Measurements from ENCODE around the gene TMEM204.
"Not testable (repeated sequence)": the region's sequence is repeated elsewhere in the genome, so short reads cannot be mapped to it uniquely, and the experiment has no call there.

TMEM204 gene

DNA sequence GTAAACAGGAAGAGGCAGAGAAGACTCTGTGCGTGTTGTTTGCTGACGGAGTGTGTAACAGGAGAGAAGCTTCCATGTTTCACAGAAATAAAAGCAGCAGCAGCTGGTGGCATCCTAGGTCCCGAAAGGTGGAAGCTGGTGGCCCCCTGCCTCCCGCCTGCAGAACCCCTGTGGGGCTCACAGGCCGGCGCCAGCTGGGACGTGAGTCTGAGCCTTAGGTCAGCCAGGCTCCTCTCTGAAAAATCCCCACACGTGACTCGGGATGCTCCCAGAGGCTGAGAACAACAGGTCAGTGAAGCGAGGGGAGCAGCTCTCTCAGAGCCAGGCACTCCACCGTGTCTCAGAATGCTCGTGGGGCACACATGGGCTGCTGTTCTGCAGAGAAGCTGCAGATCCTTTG lies 27.4 kb downstream of the TMEM204 start:
- DNase-seq: no peak

GRCh38 chr16:1561266-1561665 lies 27.8 kb downstream of the TMEM204 start:
- no peak for DNase-seq

DNA sequence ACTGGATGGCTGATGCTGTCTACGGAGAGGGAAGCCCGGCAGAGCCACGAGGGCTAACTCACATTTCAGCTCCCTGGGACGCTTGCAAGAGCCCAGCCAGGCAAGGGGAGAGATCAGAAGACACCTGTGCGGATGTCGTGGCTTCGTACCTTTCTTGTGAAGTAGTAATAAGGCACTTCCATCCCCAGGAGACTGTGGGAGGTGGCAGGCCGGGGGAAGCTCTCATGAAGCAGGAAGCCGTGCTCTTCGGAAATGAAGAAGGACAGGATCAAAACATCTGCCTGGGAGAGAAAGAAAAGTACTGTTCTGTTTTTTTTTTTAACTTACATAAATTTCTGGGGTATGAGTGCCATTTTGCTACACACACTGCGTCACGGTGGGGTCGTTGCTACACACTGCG lies 28.4 kb downstream of the TMEM204 start:
- no peak for DNase-seq

DNA sequence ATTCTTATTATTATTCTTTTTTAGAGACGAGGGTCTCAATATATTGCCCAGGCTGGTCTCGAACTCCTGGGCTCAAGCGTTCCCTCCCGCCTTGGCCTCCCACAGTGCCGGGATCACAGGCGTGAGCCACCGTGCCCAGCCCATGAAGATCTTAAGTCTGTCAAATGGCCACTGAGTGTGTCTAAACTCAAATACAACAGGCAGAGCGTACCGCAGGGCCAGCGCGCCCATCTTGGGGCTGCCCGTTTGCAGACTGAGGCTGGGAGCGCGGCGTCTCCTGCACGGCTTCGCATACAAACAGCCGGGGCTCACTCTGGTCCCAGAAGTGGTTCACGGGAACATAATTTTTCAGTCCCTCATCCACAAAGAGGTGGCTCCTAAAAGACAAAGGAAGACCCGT lies 30.3 kb downstream of the TMEM204 start:
- no peak for DNase-seq

DNA sequence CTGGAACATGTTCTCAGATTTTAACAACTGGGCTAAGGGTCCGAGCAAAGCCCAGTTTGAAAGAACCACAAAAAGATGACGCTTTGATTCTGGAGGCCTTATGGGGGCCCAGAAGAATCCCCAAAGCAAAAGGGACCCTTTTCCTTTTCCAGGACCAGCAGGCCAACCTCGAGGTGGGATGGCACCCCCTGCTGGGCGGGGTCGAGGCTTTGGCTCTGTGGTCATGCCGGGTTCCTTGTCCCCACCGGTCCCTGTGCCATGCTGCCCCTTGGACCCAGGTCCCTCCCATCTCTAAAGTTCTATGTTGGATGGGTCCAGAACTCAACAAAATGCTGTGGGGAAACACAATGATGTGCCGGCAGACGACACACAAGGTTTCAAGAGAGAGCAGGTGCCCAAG lies 30.9 kb downstream of the TMEM204 start:
- DNase-seq: peak; percentile 40

DNA sequence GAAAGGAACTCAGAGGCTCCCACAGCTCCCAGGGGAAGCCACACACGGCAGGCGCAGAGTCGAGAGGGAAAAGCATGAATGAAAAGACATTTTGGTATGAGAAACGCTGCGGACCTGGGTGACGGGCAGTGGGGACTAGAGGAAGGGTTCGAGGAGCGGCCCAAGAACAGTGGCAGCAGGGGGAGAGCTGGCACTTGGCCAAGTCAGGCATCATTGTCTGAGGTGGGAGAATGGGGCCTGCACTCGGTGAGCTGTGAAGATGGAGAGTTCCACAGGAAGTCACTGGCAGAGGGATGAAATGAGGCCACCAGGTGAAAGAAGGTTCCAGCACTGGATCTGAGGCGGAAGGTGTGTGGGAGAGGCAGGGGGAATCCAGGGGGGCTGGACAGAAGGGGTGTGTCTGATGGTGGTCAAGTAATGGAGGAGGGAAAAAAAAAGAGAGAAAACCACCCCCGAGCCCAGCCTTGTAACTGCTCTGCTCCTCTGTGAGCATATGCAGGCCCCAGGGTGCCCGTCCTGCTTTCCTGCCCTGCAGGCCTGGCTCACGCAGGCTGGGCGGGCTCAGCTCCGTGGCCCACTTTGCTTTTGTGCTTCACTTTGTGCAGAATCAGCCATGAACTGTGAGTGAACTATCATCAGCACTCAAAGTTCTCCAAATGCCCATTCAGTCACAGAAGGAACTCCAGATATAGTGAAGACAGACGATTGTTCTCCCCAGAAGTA lies 31.8 kb downstream of the TMEM204 start:
- DNase-seq: no peak

DNA sequence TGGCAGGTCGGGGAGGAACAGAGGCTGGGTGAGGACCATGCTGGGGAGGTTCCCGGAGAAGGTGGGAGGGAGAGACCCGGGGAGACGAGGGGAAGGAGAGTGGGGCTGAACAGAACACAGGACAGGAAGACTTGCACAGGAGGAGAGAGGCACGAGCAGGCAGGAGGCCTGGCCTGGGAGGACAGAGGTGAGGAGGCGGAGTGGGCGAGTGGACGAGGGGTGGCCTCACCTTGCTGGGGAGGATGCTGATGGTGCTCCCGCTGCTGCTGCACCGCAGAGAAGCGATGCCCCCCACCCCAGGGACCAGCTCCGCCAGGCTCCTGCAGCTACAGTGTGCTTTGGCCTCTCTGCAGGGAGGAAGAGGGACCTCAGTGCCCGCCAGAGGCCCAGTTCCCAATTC lies 34.5 kb downstream of the TMEM204 start:
- no peak for DNase-seq

GRCh38 chr16:1571012-1571671 lies 37.7 kb downstream of the TMEM204 start:
- peak; percentile 27 for DNase-seq

DNA sequence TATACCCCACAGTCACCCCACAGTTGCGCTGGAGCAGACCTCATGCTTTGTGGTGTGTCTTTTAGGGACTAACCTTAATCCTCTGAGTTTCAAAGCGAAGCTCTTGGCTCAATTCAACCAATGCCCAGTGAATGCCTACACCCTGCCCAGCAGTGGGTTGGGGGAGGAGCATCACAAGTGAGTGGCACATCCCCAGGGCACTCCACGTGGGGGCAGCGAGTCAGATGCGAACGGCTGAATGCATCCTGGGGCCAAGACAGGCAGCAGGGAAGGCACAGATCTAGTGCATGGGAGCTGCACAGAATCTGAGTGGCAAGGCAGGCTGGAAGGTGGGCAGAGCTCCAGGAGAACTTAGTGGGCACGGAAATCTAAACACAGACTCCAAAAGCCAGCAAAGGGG lies 39.2 kb downstream of the TMEM204 start:
- no peak for DNase-seq

GRCh38 chr16:1573301-1573700 lies 39.8 kb downstream of the TMEM204 start:
- DNase-seq: no peak

DNA sequence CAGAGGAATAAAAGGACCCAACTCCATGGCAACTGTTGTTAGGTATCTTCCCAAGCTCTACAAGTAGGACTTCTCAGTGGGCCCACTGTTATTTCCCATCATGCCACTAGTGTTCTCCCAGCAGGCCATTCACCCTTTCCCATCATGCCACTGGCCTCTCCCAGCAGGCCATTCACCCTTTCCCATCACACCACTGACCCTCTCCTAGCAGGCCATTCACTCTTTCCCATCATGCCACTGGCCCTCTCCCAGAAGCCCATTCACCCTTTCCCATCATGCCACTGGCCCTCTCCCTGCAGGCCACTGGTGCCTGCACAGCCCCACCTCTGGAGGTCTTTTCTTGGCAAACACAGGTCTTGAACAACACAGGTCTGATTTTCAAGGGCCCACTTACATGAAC lies 42.1 kb downstream of the TMEM204 start:
- DNase-seq: peak; percentile 13

DNA sequence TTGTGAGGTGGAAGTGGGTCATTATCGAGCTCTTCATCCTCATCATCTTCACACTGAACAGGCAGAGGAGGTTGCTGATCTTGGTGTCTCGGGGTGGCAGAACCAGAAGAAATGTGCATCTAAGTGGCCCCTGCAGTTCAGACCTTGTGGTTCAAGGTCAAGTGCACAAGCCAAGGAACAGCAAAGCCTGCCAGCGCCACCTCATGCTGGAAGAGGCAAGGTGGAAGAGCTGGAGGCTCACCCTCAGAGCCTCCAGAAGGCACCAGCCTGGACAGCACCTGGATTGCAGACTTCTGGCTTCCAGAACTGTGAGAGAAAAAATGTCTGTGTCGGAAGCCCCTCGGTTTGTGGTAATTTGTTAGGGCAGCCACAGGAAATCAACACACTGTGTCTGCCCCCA lies 45.7 kb downstream of the TMEM204 start:
- peak; percentile 15 for DNase-seq

GRCh38 chr16:1580256-1580655 lies 46.8 kb downstream of the TMEM204 start:
- no peak for DNase-seq

GRCh38 chr16:1580956-1581355 lies 47.5 kb downstream of the TMEM204 start:
- no peak for DNase-seq

DNA sequence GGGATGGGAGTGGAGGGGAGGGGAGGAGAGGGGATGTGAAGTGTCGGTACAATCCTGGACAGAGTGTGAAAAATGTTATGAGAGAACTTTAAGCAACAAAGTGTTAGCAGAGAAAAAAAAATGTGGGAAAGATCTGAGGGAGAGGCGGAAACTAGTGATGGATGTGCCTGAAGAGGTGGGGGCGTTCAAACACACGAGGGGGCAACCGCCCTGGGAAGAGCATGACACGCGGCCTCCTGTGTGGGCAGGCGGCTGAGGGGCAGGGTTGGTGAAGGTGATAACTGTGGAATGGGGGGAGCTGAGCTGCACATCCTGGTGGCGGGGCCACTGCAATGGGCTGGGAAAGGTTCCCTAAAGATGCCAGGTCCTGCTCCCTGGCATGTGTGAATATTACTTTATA lies 48.3 kb downstream of the TMEM204 start:
- DNase-seq: no peak

DNA sequence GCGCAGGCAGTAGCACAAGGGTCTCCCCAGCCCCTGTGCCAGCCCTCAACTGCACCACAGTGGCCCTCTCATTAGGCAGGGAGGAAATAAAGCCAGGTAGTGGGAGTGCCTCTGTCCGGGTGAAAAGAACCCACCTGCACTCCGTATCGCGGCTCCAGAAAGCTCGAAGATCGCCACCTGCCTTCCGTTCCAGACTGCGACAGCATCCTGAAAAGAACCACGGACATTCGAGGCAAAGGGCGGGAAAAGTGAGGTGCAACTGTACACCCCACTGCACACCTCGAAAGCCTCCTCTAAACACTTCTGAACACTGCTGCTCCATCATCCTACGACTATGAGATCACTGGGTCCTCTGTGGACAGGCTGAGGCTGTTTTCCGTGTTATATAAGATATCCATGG lies 49.7 kb downstream of the TMEM204 start:
- no peak for DNase-seq

DNA sequence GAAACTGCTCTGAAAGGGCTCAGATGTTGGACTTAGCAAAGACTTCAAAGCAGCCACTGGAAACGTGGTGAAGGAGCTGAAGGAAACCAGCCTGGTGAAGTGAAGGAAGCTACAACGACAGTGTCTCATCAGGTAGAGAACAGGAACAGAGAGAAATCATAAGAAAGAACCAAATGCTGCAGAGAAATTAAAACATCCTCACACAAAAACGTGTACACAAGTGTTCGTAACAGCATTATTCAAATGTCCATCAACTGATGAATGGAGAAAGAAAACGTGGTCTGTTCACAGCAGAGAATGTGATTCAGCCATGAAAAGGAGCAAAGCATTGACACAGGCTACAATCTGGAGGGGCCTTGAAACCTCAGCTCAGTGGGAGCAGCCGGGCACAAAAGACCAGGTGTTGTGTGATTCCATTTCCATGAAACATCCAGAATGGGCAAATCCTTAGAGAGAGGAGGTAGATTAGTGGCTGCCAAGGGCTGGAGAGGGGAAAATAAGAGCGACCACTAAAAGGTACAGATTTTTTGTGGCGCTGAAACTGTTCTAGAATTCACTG lies 51.5 kb downstream of the TMEM204 start:
- no peak for DNase-seq

GRCh38 chr16:1590366-1590765 lies 56.9 kb downstream of the TMEM204 start:
- no peak for DNase-seq

- DNase-seq: no peak
Measured at GRCh38 chr16:1590930-1591705, 57.7 kb downstream of the TMEM204 start.

DNA sequence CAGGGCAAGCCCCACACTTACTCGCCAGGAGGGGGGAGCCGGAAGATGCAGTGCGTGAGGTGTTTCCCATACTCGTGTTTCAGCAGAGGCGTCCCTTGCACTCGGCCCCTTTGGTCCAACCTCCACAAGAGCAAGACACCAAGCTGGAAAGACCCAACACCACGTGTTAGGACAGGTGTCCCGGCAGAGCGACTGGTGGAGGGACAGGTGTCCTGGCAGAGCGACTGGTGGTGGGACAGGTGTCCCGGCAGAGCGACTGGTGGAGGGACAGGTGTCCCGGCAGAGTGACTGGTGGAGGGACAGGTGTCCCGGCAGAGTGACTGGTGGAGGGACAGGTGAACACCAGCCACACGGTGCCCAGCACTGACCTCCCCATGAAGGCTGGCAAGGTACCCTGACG lies 59.0 kb downstream of the TMEM204 start:
- no peak for DNase-seq

DNA sequence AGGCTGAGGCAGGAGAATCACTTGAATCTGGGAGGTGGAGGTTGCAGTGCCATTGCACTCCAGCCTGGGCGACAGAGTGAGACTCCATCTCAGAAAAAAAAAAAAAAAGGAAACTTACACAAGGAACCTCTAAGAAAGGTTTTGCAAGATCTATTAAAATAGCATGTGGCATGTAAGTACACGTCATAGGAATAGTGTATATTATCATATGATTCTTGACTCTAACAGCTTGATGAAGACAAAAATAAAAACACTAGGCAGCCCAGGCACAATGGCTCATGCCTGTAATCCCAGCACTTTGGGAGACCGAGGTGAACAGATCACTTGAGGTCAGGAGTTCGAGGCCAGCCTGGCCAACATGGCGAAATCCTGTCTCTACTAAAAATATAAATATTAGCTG lies 62.0 kb downstream of the TMEM204 start:
- not testable (repeated sequence) for DNase-seq

DNA sequence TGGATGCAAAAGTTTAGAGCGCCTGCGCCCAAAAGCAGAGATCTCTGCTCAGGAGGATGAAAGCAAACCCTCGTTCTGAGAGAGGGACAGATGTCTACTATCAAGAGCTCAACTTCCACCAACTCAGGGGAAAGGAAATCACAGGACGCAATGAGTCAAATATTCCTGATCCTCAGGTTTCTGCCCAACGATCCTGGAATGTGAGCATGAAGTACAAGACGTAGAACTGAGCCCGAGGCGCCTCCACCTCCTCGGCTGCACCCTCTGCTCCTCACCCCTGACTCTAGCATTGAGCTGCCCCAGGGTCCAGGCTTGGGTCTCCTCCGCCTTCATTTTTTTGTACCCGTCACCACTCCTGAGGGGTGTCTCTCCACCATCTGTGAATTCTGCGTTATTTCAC lies 63.0 kb downstream of the TMEM204 start:
- no peak for DNase-seq

GRCh38 chr16:1597154-1597553 lies 63.7 kb downstream of the TMEM204 start:
- DNase-seq: no peak

GRCh38 chr16:1601031-1601430 lies 67.6 kb downstream of the TMEM204 start:
- DNase-seq: no peak
